GM19238 (cell line): Measurements from ENCODE around the gene COMP.

Experiments used
- DNase-seq: peaks from one replicate; pipeline ENCODE4 v3.0.0; 2011; ENCODE audit warnings: low spot score; ENCODE audit not compliant: insufficient read length

COMP gene

DNA sequence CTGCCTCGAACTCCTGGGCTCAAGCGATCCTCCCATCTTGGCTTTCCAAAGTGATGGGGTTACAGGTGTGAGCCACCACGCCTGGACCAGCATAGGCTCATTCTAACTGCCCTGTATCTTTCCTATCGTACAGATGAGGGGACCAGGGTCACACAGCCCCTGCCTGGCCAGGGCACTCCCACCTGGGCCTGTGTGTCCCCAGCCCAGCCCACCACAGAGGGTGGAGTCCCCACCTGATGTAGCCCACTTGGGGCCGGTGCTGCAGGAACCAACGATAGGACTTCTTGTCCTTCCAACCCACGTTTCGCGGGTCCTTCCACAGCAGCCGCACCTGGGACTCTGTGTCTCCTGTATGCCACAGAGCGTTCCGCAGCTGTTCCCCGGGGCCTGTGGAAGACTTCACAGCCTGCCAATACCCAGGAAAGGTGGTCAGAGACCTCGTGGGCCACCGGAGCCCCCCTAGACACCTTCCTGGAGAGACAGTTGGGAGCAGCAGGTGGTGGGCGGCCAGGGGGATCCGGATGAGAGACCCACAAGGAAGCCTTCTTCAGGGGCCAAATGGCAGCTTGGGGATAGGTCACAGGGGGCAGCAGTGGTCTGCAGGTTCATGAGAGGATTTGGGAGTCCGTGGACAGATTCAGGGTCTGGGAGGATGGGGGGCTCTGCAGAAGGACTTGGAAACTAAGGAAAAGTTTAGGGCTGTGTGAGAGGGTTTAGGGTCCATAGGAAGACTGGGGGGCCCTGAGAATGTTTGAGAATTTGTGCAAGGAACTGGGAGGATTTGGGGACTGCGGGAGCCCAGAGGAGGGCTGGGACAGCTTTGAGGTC is 6.9 kb downstream of the COMP start:
- no peak for DNase-seq

GRCh38 chr19:18782559-18783225 is 8.4 kb downstream of the COMP start:
- DNase-seq, result no peak

GRCh38 chr19:18781885-18782527 is 9.1 kb downstream of the COMP start:
- no peak for DNase-seq

- no peak for DNase-seq
These were observed 10.0 kb downstream of the COMP start for GRCh38 chr19:18781047-18781600.

DNA sequence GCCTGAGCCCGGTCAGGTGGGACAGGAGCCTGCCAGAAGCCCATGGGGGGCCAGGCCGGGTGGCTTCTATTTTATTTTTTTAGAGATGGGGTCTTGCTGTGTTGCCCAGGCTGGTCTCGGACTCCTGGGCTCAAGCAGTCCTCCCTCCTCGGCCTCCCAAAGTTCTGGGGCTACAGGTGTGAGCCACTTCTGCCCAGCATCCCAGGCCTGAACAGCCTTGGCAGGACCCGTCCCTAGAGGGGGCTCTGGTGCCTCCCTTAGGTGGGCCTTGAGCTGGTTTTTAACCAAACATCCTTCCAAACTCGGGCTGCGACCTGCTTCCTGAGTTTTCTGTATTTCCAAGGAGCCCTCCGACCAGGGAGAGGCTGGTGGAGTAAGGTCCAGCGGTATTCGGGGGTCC is 10.5 kb downstream of the COMP start:
- no peak for DNase-seq

GRCh38 chr19:18780081-18780480 is 11.0 kb downstream of the COMP start:
- no peak for DNase-seq

DNA sequence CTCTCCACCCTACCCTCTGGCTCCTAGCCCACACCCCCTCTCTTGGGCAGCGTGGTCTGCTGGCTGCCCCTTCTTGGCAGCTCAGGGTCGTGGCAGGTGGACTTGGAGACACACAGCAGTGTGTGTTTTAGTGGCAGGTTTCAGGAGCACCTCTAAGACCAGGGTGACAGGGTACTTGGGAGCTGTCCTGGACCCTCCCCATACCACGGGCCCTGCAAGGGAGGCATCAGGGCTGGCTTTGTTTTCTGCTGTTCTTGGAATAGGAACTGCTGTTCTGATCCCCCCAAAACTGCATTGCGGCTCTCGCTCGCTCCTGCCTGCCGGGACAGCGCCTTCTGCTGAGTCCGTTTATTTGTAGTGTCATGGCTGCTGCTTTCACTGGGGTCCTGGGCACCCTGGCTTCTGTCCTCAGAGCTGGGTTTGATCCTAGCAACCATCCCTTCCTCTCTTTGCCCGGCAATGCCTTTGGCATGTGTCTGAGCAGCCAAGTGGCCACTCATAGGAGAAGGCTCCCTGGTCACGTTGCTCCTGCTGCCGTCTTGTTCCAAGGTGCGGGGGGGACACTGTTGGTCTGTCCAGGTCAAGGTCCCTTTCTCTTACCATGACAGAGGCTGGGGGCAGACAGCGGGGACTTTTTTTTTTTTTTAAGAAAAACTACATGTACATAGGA is 12.1 kb downstream of the COMP start:
- DNase-seq, result no peak

GRCh38 chr19:18778076-18778389 is 13.1 kb downstream of the COMP start:
- DNase-seq, result no peak

DNA sequence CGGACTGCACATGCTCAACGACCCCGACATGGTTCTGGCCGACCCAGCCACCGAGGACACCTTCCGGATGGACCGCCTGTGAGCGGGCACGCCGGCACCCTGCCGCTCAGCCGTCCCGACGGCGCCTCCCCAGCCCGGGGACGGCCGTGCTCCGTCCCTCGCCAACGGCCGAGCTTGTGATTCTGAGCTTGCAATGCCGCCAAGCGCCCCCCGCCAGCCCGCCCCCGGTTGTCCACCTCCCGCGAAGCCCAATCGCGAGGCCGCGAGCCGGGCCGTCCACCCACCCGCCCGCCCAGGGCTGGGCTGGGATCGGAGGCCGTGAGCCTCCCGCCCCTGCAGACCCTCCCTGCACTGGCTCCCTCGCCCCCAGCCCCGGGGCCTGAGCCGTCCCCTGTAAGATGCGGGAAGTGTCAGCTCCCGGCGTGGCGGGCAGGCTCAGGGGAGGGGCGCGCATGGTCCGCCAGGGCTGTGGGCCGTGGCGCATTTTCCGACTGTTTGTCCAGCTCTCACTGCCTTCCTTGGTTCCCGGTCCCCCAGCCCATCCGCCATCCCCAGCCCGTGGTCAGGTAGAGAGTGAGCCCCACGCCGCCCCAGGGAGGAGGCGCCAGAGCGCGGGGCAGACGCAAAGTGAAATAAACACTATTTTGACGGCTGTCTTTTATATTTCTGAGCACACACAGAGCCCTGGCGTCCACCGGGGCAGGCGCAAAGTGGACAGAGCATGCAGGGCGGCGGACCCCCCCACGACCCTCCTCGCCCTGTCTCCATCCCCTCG is 13.6 kb downstream of the COMP start:
- no peak for DNase-seq

- no peak for DNase-seq
These were observed 14.4 kb downstream of the COMP start for GRCh38 chr19:18776736-18777135.

GRCh38 chr19:18776288-18776594 is 14.9 kb downstream of the COMP start:
- DNase-seq, result no peak

DNA sequence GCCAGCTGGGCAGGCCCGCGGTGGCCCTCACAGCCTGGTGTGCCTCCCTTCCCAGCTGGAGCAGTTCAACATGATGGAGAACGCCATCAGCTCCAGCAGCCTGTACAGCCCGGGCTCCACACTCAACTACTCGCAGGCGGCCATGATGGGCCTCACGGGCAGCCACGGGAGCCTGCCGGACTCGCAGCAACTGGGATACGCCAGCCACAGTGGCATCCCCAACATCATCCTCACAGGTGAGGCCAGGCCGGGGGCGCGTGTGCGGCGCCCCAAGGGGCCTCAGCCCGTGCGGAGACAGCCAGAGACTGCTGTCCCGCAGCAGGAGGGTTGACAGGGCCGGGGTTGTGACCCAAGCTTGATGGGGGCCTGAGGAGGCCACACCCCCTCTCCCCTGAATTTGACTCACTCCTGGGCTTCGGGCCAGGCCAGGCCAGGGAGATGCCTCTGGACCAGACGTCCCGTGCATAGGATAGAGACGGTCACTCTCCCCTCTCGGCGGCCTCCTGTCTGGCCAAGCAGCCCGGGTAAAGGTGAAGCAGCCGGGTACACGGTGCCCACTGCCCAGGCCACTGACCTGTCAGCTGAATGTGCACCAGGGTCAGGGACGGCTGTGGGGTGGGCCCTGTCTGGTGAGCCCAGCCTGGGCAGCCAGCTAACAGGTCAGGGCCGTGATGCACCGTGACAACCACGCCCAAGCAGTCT is 15.4 kb downstream of the COMP start:
- DNase-seq, result no peak

GRCh38 chr19:18774782-18775444 is 16.2 kb downstream of the COMP start:
- DNase-seq, result no peak

GRCh38 chr19:18774107-18774506 is 17.0 kb downstream of the COMP start:
- no peak for DNase-seq

DNA sequence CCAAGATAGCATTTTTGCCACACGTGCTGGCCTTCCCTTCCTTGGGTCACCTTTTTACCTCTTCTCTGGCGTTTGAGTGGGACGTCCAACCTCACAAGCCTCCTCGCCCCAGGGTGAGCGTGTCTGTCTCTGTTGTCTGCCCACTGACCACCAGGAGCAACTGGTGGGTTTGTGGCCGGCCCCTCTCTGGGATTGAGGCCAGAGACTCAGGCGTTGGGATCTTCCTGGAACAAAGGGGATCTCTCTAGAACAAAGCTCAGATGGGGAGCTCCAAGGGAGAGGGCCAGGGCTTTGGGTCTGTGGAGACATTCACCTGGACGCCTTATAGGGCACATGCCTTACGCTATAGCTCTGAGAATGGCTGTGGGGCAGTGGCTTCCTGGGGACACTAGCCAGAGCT is 17.4 kb downstream of the COMP start:
- no peak for DNase-seq

- DNase-seq, result no peak
These were observed 18.2 kb downstream of the COMP start for GRCh38 chr19:18772620-18773587.

DNA sequence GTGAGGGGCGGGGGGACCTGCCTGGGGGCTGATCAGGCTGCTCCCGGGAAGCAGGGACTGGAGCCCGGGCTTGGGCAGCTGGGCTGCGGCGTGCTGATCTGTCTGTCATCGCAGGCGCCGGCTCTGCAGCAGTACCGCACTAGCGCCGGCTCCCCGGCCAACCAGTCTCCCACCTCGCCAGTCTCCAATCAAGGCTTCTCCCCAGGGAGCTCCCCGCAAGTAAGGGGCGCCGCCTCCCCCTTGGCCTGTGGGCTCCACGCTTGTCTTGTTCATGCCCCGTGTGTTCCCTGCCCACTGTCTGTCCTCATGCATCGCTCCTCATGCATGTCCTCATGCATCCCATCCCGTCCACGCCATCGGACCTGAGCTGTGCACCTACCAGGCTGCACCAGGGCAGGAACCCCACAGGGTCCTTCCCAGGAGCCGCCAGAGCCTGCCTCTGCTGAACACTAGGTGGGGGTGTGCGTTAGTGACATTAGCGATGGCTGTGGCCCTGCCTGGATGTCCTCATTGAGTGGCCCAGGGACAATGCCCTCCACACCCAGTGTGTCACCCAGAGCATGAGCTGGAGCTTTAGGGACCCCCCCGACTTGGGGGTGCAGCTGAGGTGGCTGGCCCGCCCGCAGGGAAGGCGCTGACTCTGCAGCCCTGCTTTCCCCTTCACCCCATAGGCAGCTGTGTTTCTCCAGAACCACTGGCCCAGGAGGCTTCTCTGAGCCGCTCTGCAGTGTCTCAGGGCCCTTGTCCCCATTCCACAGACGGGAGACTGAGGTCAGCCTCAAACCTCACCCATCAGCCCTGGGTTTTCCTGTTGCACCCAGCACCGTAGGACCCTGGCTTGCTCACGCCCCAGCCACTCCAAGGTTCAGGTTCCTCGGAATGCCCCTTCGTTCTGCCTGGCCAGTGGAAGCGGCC is 19.5 kb downstream of the COMP start:
- DNase-seq, result no peak
